Prostate gland (tissue), 2 donors: ENCODE results near the gene UST. TPM values are rescaled to one million over a fixed set of nuclear protein-coding genes. Genes with fewer than 3 reads are reported as not detected.

Experiments used
- DNase-seq: peaks from one replicate; pipeline ENCODE4 v3.0.0-alpha.2; 2019; ENCODE audit warnings: low spot score
- H3K27ac ChIP-seq, 2 donors: fragments of 200-600 bp; sonication (generic); 2 replicates each; pipeline ENCODE4 v1.5.1; 2017 to 2019
- H3K27me3 ChIP-seq: fragments of 200-600 bp; sonication (generic); replicated peaks from 2 replicates; pipeline ENCODE4 v1.5.1; 2019; ENCODE audit not compliant: insufficient read depth
- H3K36me3 ChIP-seq, 2 donors: fragments of 200-600 bp; sonication (generic); 1 replicate in 1 of 2; 2 replicates in 1 of 2; pipeline versions ENCODE4 v1.5.1 to v1.8.1; 2017 to 2019
- H3K4me1 ChIP-seq: fragments of 200-600 bp; sonication (generic); replicated peaks from 2 replicates; pipeline ENCODE4 v1.5.1; 2019
- H3K4me3 ChIP-seq, 2 donors: fragments of 200-600 bp; sonication (generic); 2 replicates each; pipeline ENCODE4 v1.5.1; 2017 to 2019
- H3K9me3 ChIP-seq: fragments of 200-600 bp; sonication (generic); 2 replicates; pipeline ENCODE4 v1.5.1; 2017
- POLR2A ChIP-seq: fragments of 450-650 bp; IDR thresholded peaks from one replicate; pipeline ENCODE4 v1.6.1; 2016; ENCODE audit warnings: antibody characterized with exemption, mild to moderate bottlenecking
- POLR2AphosphoS5 ChIP-seq: sonication (generic); formaldehyde crosslinking; IDR thresholded peaks from one replicate; pipeline ENCODE4 v1.6.1; 2017; ENCODE audit warnings: antibody characterized with exemption
- WGBS: methylation state at CpG from one replicate; pipeline ENCODE4 v1.1.5; 2018; 5-methylcytosine and 5-hydroxymethylcytosine counted together
- intact Hi-C: fragments of 100-400 bp; cut with DNase I; formaldehyde crosslinking; loops from one replicate; pipeline ENCODE4 v1.14.2; 2022
- total RNA-seq, 2 donors: library from RNA; depleted of rRNA; stranded (reverse); fragments of >200 nt; gene quantifications; one replicate each; pipeline ENCODE4 v1.1.0, GENCODE V29; 2016
- TF ChIP-seq, protein P1 (sequence below), 4 experiments: fragments of 200-600 bp in 2 of 4; fragments of 450-650 bp in 2 of 4; sonication (generic) in 2 of 4; IDR thresholded peaks; 1 replicate in 3 of 4; 2 replicates in 1 of 4; pipeline ENCODE4 v1.5.1; 2016 to 2019; ENCODE audit warnings: antibody characterized with exemption in 4 of 4, mild to moderate bottlenecking in 2 of 4, moderate library complexity in 2 of 4

UST gene
- total RNA-seq, 2 donors from 2014 or later = 6.6 to 12.9 TPM

DNA sequence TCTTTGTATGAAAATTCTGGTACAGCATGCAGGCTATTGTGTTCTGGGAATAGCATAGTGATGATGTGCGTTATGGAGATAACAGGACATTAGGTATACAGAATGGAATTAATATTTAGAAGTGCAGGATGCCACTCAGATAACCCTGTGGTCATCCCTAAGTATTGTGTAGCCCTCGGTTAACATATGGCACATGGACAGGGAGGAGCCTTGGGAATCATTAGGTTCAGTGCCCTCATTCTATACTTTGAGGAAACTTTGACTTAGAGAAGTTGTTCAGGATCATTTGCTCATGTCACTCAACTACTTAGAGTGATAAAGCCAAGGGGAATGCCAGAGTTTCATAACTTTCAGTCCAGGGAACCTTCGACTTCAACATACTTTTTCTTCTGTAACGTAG lies 185.9 kb downstream of the UST start:
- no peaks in the 10 kb centered on the region for H3K36me3 ChIP-seq
- 95% methylated on average over 4 of the region's 4 CpGs for whole genome bisulfite sequencing
- TF ChIP-seq POLR2AphosphoS5 = no peak
- TF ChIP-seq, protein P1, sequence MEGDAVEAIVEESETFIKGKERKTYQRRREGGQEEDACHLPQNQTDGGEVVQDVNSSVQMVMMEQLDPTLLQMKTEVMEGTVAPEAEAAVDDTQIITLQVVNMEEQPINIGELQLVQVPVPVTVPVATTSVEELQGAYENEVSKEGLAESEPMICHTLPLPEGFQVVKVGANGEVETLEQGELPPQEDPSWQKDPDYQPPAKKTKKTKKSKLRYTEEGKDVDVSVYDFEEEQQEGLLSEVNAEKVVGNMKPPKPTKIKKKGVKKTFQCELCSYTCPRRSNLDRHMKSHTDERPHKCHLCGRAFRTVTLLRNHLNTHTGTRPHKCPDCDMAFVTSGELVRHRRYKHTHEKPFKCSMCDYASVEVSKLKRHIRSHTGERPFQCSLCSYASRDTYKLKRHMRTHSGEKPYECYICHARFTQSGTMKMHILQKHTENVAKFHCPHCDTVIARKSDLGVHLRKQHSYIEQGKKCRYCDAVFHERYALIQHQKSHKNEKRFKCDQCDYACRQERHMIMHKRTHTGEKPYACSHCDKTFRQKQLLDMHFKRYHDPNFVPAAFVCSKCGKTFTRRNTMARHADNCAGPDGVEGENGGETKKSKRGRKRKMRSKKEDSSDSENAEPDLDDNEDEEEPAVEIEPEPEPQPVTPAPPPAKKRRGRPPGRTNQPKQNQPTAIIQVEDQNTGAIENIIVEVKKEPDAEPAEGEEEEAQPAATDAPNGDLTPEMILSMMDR (IDR thresholded peaks at IDR 0.05) = no peak
- no peak for TF ChIP-seq POLR2A
- no peaks in the 10 kb centered on the region for H3K4me1 ChIP-seq
- no peaks in the 10 kb centered on the region for H3K9me3 ChIP-seq
- no peaks in the 10 kb centered on the region for H3K27me3 ChIP-seq
- H3K27ac ChIP-seq = no peak overlapping the region
- intact Hi-C loops = no loop called here
- DNase-seq = no peak
- no peak overlapping the region for H3K4me3 ChIP-seq

DNA sequence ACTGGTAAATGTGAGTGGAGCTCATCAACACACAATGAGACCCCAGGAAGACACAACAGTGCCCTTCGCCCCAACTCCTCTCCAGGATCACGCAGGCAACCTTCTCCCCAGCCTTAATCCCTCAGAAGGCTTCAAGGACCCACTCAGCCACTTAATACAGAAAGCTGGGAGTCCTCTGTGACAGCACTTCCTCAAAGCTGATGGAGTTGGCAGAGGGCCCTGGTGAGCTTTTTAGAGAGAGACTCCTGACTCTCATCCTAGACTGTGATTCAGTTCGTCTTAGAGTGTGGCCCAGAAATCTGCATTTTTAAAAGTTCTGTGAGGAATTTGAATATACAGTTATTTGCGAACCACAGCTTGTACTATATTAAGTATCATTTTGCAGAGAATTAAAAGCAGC lies 187.7 kb downstream of the UST start:
- TF ChIP-seq POLR2AphosphoS5 (no peak), POLR2A (no peak)
- TF ChIP-seq, protein P1 (IDR thresholded peaks at IDR 0.05) = no peak
- Histone ChIP-seq H3K27me3 (no peaks in the 10 kb centered on the region), H3K4me1 (no peaks in the 10 kb centered on the region), H3K9me3 (no peaks in the 10 kb centered on the region), H3K36me3 (no peaks in the 10 kb centered on the region), H3K27ac (no peak overlapping the region), H3K4me3 (no peak overlapping the region)
- DNase-seq = no peak
- 55% methylated on average over 4 of the region's 4 CpGs for WGBS
- intact Hi-C loops = no loop called here

DNA sequence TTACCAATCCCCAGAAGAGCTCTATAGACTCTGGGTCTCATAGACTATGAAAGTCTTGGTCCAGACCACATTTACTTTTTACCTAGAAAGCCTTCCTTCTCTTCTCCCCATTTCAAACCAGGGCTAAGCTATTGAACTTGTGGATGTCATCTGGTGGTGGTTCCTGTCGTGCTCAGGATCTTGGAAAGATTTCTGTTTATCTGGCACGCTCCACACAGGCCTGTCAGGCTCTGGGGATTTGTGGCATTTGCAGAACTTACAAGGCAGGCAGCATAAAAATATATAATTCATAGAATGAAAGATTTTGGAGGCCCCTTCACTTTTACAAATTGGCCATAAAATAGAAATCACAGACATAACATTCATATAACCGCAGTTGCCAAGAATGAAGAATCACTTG lies 188.1 kb downstream of the UST start:
- Histone ChIP-seq H3K27ac (no peak overlapping the region), H3K4me3 (no peak overlapping the region), H3K27me3 (no peaks in the 10 kb centered on the region), H3K4me1 (no peaks in the 10 kb centered on the region), H3K9me3 (no peaks in the 10 kb centered on the region), H3K36me3 (no peaks in the 10 kb centered on the region)
- intact Hi-C loops = no loop called here
- 26% methylated on average over 3 of the region's 3 CpGs for WGBS
- TF ChIP-seq, protein P1 (IDR thresholded peaks at IDR 0.05) = no peak
- TF ChIP-seq POLR2AphosphoS5 = no peak
- TF ChIP-seq POLR2A = no peak
- no peak for DNase-seq

DNA sequence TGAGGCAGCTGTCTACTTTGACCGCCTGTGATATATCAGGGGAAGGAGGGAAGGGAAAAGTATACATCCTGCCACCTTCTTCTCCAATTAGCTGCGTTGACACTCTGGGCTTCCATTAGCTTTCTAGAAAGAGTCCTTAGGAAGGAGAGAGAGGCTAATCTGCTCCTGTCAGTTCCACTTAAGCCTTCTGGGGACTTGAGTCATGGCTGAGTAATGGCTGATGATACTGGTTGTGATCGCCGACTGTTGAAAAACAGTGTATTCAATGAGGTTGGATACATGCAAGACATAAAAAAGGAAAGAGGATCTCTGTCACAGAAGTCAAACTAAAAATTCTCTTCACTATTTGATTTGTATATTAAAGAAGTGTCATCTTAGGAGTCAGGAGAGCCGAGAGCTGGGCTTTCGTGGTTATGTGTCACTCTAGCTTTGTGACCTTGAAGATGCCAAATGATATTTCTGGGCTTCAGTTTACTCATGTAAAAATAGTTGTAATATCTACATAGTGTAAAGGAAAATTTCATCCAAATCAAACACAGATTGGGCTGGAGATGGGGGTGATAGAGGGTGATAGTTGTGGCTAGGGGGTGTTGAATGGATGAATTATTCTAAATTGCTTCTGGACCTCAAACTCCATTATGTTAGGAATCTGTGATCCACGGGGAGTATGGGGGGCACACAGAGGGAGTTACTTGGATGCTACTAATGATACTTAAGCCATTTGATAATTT lies 189.0 kb downstream of the UST start:
- H3K4me3 ChIP-seq = no peak overlapping the region
- H3K9me3 ChIP-seq = no peaks in the 10 kb centered on the region
- intact Hi-C loops = no loop called here
- 70% methylated on average over 7 of the region's 7 CpGs for WGBS
- no peaks in the 10 kb centered on the region for H3K36me3 ChIP-seq
- TF ChIP-seq, protein P1 (IDR thresholded peaks at IDR 0.05) = no peak
- H3K27ac ChIP-seq = no peak overlapping the region
- no peak for DNase-seq
- H3K27me3 ChIP-seq = no peaks in the 10 kb centered on the region
- H3K4me1 ChIP-seq = no peaks in the 10 kb centered on the region

DNA sequence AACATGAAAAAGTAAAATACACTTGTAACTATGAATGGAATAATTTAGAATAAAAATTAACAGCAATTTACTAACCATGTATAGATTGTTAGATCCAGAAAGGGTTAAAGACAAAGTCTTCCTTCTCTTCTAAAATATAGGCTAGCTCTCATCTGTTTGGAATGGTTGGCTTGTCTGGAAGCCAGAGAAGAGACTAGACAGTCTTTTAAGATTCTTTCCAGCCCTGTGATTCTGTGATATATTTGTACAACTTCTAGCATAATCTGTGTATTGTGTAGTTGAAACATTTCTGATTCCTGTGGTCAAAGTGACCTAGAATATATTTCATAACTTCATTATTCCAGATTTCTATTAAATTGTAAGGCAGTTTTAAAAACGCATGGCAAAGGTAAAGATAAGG lies 196.6 kb downstream of the UST start:
- TF ChIP-seq POLR2AphosphoS5 = no peak
- TF ChIP-seq, protein P1 (IDR thresholded peaks at IDR 0.05) = no peak
- 21% methylated on average over 1 of the region's 1 CpG for WGBS
- Histone ChIP-seq H3K4me1 (no peaks in the 10 kb centered on the region), H3K4me3 (no peak overlapping the region), H3K36me3 (no peaks in the 10 kb centered on the region), H3K27me3 (no peaks in the 10 kb centered on the region), H3K27ac (no peak overlapping the region), H3K9me3 (no peaks in the 10 kb centered on the region)
- no peak for DNase-seq
- intact Hi-C loops = no loop called here
